ENCODE data around the gene CSH1. TPM values are rescaled to one million over a fixed set of nuclear protein-coding genes. Genes with fewer than 3 reads are reported as not detected.
"Not testable (repeated sequence)": the region's sequence is repeated elsewhere in the genome, so short reads cannot be mapped to it uniquely, and the experiment has no call there.

CSH1 gene
- polyA plus RNA-seq, 5 donors: 0.32 to 9.5 (median 0.57) TPM

- not testable (repeated sequence) for DNase-seq
Measured at GRCh38 chr17:63871646-63872365, 24.6 kb downstream of the CSH1 start.

GRCh38 chr17:63870292-63870665 is 26.1 kb downstream of the CSH1 start:
- not testable (repeated sequence) for DNase-seq

GRCh38 chr17:63869491-63870291 is 26.7 kb downstream of the CSH1 start:
- DNase-seq: not testable (repeated sequence)

- DNase-seq: not testable (repeated sequence)
Measured at GRCh38 chr17:63866625-63867024, 29.7 kb downstream of the CSH1 start.

- DNase-seq: no peak
Measured at GRCh38 chr17:63859257-63859656, 37.1 kb downstream of the CSH1 start.

- DNase-seq: not testable (repeated sequence)
Measured at GRCh38 chr17:63856425-63856824, 39.9 kb downstream of the CSH1 start.

GRCh38 chr17:63855185-63855584 is 41.2 kb downstream of the CSH1 start:
- DNase-seq: no peak

- no peak for DNase-seq
Measured at GRCh38 chr17:63854709-63855108, 41.7 kb downstream of the CSH1 start.

GRCh38 chr17:63853260-63853659 is 43.1 kb downstream of the CSH1 start:
- no peak for DNase-seq

GRCh38 chr17:63850401-63850800 is 46.0 kb downstream of the CSH1 start:
- DNase-seq: no peak

- DNase-seq: peak; percentile 84 to 86
Measured at GRCh38 chr17:63848834-63849689, 47.3 kb downstream of the CSH1 start.

GRCh38 chr17:63847525-63848249 is 48.7 kb downstream of the CSH1 start:
- DNase-seq: no peak

GRCh38 chr17:63845509-63845908 is 50.9 kb downstream of the CSH1 start:
- no peak for DNase-seq

Other genes with a start within 250 kb of the CSH1 start
- 10 to 100 TPM; 26.0 to 49.7 (median 33.7) TPM for gene LIMD2, start 196.4 kb downstream of the CSH1 start, polyA plus RNA-seq (ENCODE audit: insufficient read depth in 1 of 5, insufficient read length in 5 of 5, low replicate concordance in 1 of 5)
- 10 to 100 TPM; 66.2 to 89.5 (median 75.1) TPM for gene STRADA, start 154.8 kb downstream of the CSH1 start, polyA plus RNA-seq (ENCODE audit: insufficient read depth in 1 of 5, insufficient read length in 5 of 5, low replicate concordance in 1 of 5)
- gene CCDC47, start 123.0 kb downstream of the CSH1 start, polyA plus RNA-seq (ENCODE audit: insufficient read depth in 1 of 5, insufficient read length in 5 of 5, low replicate concordance in 1 of 5): 100 to 1,000 TPM in 1 of 5 donors, 10 to 100 TPM in 4; 79.7 to 107 (median 85.9) TPM
- gene DDX42, start 122.4 kb downstream of the CSH1 start, polyA plus RNA-seq (ENCODE audit: insufficient read depth in 1 of 5, insufficient read length in 5 of 5, low replicate concordance in 1 of 5): 100 to 1,000 TPM; 169 to 235 (median 228) TPM
- 100 to 1,000 TPM; 130 to 146 (median 142) TPM for gene PSMC5, start 69.1 kb downstream of the CSH1 start, polyA plus RNA-seq (ENCODE audit: insufficient read depth in 1 of 5, insufficient read length in 5 of 5, low replicate concordance in 1 of 5)
- gene FTSJ3, start 68.9 kb downstream of the CSH1 start, polyA plus RNA-seq (ENCODE audit: insufficient read depth in 1 of 5, insufficient read length in 5 of 5, low replicate concordance in 1 of 5): 10 to 100 TPM; 48.7 to 81.2 (median 70.0) TPM
- 100 to 1,000 TPM; 111 to 147 (median 133) TPM for gene SMARCD2, start 53.9 kb downstream of the CSH1 start, polyA plus RNA-seq (ENCODE audit: insufficient read depth in 1 of 5, insufficient read length in 5 of 5, low replicate concordance in 1 of 5)
- 1 to 10 TPM in 1 of 5 donors, under 1 TPM in 1, not detected in 3; 0.88 to 5.8 TPM for gene CSH2, start 22.9 kb downstream of the CSH1 start, polyA plus RNA-seq (ENCODE audit: insufficient read depth in 1 of 5, insufficient read length in 5 of 5, low replicate concordance in 1 of 5)
- not detected for gene GH2, start 14.6 kb downstream of the CSH1 start, polyA plus RNA-seq (ENCODE audit: insufficient read depth in 1 of 5, insufficient read length in 5 of 5, low replicate concordance in 1 of 5)
- gene CSHL1, start 14.7 kb upstream of the CSH1 start, polyA plus RNA-seq (ENCODE audit: insufficient read depth in 1 of 5, insufficient read length in 5 of 5, low replicate concordance in 1 of 5): under 1 TPM in 1 of 5 donors, not detected in 4; 0.74 TPM
- not detected for gene GH1, start 22.3 kb upstream of the CSH1 start, polyA plus RNA-seq (ENCODE audit: insufficient read depth in 1 of 5, insufficient read length in 5 of 5, low replicate concordance in 1 of 5)
- gene CD79B, start 35.8 kb upstream of the CSH1 start, polyA plus RNA-seq (ENCODE audit: insufficient read depth in 1 of 5, insufficient read length in 5 of 5, low replicate concordance in 1 of 5): 1 to 10 TPM; 1.0 to 4.2 (median 1.9) TPM
- 1 to 10 TPM in 2 of 5 donors, under 1 TPM in 3; 0.36 to 2.2 (median 0.63) TPM for gene SCN4A, start 76.3 kb upstream of the CSH1 start, polyA plus RNA-seq (ENCODE audit: insufficient read depth in 1 of 5, insufficient read length in 5 of 5, low replicate concordance in 1 of 5)
- 1 to 10 TPM; 4.5 to 8.9 (median 6.8) TPM for gene PRR29, start 101.8 kb upstream of the CSH1 start, polyA plus RNA-seq (ENCODE audit: insufficient read depth in 1 of 5, insufficient read length in 5 of 5, low replicate concordance in 1 of 5)
- 10 to 100 TPM; 43.5 to 50.7 (median 46.8) TPM for gene ICAM2, start 124.1 kb upstream of the CSH1 start, polyA plus RNA-seq (ENCODE audit: insufficient read depth in 1 of 5, insufficient read length in 5 of 5, low replicate concordance in 1 of 5)
- 10 to 100 TPM in 4 of 5 donors, 1 to 10 TPM in 1; 8.5 to 13.6 (median 10.5) TPM for gene ERN1, start 233.6 kb upstream of the CSH1 start, polyA plus RNA-seq (ENCODE audit: insufficient read depth in 1 of 5, insufficient read length in 5 of 5, low replicate concordance in 1 of 5)

Data from right lung (tissue), 5 donors.